Fibroblast of the aortic adventitia (primary cell): ENCODE measurements around the gene RFC1. TPM values are rescaled to one million over a fixed set of nuclear protein-coding genes. Genes with fewer than 3 reads are reported as not detected.
"Not testable (repeated sequence)": the region's sequence is repeated elsewhere in the genome, so short reads cannot be mapped to it uniquely, and the experiment has no call there.

ENCODE experiments used
- DNase-seq: peaks from one replicate; pipeline ENCODE4 v3.0.0-alpha.2; 2010; ENCODE audit warnings: low read depth
- H3K4me3 ChIP-seq: 2 replicates; pipeline ENCODE4 v1.5.1; 2011; ENCODE audit warnings: low read depth, mild to moderate bottlenecking, control low read depth, low read length, moderate library complexity
- total RNA-seq: library from RNA; depleted of rRNA; stranded (reverse); fragments of >200 nt; gene quantifications from 2 replicates; pipeline ENCODE4 v1.2.3, GENCODE V29; 2012; ENCODE audit warnings: low replicate concordance
- TF ChIP-seq, protein P1 (sequence below): IDR thresholded peaks from 2 replicates; pipeline ENCODE4 v1.5.1; 2011; ENCODE audit warnings: mild to moderate bottlenecking, low read length, control low read depth, inconsistent platforms; ENCODE audit not compliant: insufficient read depth

The RFC1 gene
- total RNA-seq, 1 donor, result 78.5 TPM

DNA sequence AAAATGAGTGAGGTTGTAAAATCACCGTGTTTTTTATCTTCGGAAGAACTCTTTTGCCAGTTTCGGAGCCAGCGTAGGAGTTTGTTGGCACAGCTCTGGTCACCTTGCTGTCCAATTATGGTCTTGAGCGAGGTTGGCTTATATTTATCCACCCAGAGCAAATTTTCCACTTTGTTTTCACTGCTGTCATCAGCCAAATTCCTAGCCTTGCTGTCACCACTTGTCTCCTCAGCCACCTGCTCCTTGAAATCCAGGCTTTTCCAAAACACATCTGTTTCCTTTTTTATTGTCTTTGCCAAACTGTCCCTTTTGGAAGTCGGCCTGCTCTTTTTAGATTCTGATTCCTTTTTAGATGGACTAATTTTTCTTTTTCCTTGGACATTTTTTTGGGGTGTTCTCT, 57.6 kb downstream of the RFC1 start:
- DNase-seq, result no peak
- TF ChIP-seq, protein P1, sequence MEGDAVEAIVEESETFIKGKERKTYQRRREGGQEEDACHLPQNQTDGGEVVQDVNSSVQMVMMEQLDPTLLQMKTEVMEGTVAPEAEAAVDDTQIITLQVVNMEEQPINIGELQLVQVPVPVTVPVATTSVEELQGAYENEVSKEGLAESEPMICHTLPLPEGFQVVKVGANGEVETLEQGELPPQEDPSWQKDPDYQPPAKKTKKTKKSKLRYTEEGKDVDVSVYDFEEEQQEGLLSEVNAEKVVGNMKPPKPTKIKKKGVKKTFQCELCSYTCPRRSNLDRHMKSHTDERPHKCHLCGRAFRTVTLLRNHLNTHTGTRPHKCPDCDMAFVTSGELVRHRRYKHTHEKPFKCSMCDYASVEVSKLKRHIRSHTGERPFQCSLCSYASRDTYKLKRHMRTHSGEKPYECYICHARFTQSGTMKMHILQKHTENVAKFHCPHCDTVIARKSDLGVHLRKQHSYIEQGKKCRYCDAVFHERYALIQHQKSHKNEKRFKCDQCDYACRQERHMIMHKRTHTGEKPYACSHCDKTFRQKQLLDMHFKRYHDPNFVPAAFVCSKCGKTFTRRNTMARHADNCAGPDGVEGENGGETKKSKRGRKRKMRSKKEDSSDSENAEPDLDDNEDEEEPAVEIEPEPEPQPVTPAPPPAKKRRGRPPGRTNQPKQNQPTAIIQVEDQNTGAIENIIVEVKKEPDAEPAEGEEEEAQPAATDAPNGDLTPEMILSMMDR, result no peak
- no peak overlapping the region for H3K4me3 ChIP-seq

DNA sequence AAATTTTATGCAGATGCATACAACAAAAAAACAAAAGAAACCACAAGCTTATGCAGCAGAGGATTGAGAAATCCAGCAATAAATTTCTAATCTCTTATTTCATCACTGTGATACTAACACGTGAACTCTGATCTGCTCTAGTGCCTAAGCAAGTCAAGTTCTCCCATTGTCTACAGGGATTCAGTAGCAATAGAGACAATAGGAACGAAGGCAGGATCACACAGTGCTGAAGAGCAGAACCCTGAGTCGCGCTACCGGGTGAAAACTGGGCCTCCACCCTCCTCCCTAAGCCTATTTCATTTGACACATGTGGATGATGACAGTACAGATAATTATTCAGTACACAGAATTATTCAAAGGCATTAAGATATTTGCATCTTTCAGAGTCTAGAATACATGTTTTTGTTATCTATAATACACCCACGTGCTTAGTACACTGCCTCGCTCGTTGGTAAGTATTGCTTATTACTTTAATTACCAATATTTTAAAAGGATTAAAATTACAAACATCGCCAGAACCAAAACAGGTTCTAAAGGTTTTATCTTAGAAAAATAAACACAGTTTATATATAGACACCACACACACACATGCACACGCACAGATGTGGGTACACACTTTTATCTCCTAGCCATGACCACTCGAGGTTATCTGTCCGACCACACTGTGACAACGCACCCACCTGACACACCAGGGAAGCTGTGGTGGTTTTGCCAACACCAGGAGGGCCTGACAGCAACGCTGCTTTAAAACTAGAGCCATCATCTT, 60.1 kb downstream of the RFC1 start:
- no peak overlapping the region for H3K4me3 ChIP-seq
- DNase-seq, result no peak
- TF ChIP-seq, protein P1, result no peak

DNA sequence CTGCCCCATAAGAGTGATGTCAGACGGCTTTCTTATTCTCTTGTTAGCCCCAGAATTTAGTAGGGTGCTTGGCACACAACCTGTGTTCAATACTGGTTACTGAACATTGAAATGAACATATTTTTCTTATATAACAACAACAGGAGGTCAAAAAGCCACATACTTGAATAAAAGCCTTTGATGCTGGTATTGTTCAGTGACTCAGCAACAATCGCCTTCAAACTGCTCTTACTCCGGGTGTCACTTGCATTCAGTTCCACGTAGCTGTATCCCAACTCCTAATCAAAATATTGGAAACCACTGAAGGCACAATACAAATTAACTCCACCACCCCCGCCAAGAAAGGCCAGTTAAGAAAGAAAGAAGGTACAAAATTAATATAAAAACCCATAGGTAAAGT, 61.5 kb downstream of the RFC1 start:
- TF ChIP-seq, protein P1, result no peak
- DNase-seq, result no peak
- H3K4me3 ChIP-seq, result no peak overlapping the region

DNA sequence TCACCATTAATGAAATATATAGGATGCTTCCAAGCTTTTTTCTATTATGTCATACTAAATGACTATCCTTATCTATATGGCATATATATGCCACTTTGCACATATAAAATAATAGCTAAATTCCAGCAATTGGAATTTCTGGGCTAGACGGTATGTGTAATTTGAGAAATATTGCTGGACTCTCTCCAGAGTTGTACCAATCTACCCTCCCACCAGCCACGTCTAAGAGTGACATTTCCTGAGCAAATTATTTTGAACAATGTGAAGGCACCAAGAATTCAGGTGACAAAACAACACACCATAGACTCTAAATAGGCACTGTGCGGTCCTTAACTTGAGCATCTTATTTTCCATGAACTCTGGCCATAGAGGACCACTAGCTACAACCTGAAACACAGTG, 62.3 kb downstream of the RFC1 start:
- TF ChIP-seq, protein P1, result no peak
- no peak for DNase-seq
- H3K4me3 ChIP-seq, result no peak overlapping the region

DNA sequence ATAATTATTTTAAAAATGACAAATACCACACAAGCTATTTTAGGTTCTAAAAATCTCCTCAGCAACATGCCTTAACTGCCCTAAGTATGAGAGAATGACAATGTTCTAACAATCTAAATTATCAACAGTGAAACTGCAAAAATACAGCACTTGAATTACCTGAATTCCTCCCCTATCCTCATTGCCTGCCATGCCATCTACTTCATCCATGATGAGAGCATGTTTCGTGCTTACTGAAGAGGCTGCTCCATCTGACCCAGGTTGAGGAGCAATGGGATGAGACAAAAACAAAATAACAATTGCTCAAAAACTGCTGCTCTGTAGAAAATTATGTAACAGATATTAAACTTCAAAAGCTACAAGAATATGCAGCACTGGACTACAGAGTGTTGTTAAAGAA, 63.3 kb downstream of the RFC1 start:
- no peak overlapping the region for H3K4me3 ChIP-seq
- no peak for DNase-seq
- TF ChIP-seq, protein P1, result no peak

DNA sequence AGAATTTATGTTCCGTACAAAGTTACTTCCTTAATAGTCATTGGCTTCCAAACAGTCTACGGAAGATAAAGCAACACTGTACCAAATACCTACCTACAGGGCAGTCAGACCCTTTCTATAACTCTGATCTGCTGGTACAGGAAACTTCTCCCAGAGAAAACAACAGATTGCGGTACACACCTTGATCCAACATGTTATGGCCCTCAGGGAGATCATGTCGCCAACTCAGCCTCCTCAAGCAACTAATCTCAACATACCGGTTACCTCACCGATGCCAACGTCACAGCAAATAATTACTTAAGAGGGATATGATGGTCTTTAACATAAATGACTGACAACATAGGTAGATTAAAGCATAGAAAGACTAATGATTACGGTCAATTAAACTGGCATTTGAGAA, 70.4 kb downstream of the RFC1 start:
- TF ChIP-seq, protein P1, result no peak
- H3K4me3 ChIP-seq, result no peak overlapping the region
- no peak for DNase-seq

DNA sequence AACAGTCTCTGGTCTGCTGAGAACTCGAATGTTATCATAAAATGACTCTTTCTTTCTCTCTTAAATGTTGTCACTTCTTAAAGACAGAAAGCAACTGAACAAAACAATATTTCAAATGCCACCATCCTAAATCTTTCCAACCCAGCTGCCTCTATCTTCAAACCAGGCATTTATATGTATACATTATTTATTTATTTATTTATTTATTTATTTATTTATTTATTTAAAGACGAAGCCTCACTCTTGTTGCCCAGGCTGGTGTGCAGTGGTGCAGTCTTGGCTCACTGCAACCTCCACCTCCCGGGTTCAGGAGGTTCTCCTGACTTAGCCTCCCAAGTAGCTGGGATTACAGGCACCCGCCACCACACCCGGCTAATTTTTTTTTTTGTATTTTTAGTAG, 73.7 kb downstream of the RFC1 start:
- not testable (repeated sequence) for DNase-seq, H3K4me3 ChIP-seq
